ENCODE measurements around the gene HLA-DQA1.
"Not testable (repeated sequence)": the region's sequence is repeated elsewhere in the genome, so short reads cannot be mapped to it uniquely, and the experiment has no call there.

HLA-DQA1 gene

DNA sequence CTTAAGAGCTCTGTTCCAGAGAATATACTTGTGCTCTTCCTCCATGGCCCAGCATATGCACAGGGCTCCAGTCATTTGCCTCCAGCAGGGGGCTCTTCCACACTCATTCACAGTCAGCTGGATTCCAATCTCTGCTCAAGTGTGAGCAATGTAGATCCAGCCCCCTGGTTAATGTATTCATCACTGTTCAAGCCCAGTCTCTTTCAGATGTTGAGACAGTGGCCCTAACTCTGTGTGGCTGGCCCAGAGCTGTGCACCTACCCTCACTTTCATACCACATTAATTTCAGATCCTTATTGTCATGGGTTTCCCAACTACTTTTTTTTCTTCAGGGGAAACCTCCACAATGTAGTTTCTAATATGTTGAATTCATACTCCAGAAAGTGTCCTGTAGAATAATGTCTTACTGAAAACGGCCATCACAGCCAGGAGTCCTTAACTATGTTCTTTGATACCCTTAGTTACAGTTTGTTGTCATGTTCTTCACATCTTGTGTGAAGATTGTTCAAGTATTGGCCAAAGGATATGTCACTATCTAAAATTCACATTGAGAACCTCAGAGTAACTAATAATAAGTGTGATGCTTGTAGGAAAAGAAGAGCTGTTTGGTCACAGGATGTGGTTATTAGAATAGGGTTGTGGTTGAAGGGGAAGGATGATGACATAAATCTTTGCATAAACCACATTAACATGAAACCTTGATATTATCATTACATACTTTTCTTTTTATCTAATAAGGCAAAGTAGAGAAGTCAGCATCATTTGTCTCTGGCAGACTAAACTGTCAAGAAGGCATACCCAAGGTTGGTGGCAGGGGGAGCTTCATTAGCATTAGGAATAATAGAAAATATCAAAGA is 14.4 kb upstream of the HLA-DQA1 start:
- peak in 1 of 2 experiments; percentile 1 for DNase-seq

DNA sequence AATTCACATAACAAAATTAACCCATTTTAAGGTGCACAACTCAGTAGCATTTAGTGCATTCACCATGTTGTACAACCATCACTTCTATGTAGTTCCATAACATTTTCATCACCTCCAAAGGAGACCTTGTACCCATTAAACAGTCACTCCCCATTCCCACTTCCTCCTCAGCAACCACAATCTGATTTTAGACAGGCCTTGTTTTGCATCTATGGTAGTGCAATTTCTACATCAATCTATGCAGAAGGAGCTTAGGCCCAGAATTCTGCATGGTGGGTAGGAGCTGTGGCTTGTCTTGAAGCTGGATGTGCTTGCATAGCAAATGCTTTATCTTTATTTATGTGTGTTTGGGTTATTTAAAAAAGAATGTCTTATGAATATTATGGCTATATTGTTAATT is 13.5 kb upstream of the HLA-DQA1 start:
- no peak for DNase-seq

DNA sequence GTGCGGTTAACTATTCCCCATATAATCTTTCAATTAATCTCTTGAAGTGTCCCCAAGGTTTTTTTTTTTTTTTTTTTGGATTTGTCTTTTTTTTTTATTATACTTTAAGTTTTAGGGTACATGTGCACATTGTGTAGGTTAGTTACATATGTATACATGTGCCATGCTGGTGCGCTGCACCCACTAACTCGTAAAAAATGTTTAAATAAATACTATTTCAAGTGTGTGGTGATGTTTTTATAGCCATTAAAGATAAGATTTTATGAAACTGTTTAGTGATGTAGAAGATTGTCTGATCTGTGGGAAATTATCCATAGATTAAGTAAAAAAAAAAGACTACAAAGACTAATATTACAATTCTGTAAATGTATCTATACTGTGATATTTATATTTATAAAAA is 12.6 kb upstream of the HLA-DQA1 start:
- DNase-seq = no peak

DNA sequence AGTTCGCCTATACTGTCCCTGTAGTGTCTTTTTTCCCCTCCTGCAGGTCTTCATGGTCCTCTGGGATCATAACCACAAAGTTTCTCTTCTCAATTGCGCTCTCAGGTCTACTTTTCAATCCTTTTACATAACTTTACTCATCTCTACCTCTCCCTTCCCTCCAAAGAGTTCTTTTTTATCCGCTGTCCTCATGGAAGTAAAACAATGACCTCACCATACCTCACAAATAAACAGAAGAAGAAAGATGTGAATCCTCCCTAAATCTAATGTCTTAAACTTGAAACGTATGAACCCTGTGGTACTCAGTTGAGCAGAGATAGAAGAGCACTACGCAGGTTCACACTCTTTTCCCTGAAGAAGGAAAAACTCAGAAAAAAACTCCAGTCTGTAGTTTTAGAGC is 12.1 kb upstream of the HLA-DQA1 start:
- DNase-seq = no peak

DNA sequence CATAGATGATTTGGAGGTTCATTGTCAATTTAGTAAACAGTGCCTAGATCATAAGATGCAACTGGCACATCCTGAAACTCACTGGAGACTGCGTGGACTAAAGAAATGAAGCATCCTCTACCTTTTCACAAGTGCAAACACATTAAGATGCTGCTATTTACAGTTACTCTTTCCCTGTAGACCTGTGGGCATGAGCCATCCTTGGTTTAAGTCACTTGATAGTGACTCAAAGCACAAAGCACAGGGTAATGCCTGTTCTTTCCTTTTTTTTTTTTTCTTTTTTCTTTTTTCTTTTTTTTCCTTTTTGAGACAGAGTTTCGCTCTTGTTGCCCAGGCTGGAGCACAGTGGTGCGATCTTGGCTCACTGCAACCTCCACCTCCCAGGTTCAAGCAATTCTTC is 10.0 kb upstream of the HLA-DQA1 start:
- DNase-seq = no peak

DNA sequence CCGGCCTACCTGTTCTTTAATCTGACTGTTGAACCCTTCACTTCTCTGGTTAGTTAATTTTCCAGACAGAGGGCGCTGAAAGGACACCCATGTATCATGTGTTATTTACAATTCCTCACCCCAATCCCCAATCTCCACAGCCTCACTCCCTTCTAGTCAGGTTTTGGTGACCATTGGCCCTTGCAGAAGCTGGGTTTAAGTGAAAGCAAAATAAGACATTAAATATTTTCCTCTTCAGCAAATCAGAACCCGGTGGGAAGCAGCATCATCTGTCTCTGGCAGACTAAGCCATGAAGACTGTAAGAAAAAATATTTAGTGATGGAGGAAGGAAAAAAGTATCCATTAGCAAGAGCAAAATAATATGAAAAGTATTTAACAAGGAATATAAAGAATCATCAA is 9.4 kb upstream of the HLA-DQA1 start:
- DNase-seq = no peak

DNA sequence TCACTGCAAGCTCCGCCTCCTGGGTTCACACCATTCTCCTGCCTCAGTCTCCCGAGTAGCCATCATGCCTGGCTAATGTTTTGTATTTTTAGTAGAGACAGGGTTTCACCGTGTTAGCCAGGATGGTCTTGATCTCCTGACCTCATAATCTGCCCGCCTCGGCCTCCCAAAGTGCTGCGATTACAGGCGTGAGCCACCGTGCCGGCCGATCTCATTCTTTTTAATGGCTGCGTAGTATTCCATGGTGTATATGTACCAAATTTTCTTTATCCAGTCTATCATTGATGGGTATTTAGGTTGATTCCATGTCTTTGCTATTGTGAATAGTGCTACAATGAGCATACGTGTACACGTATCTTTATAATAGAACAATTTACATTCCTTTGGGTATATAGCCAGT is 7.4 kb upstream of the HLA-DQA1 start:
- DNase-seq = not testable (repeated sequence)

DNA sequence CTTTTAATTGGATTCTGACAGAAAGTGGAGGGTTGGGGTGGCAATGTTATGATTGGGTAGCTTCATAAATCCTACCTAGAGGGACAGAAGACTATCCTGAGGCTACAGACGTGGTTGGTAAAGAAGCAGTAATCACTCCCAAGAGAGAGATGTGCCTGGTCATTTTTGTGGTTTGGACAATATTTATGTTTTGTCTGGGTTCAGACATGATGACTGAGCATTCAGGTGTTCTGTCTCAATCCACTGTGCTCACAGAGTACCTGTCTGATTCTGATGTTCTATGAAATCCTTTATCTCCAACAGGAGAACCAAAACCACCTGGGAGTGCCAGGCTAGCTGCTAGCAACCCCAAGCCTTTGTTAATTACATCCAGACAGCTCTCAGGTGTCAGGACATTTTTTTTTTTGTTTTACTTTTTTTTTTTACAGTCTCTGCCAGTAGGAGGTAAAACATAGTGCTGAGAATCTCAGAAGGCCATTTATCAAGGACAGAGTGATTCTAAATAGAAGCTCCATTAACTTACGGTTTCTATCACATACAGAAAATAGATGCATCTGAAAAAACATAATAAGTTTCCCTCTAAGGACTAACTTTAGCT is 1.6 kb upstream of the HLA-DQA1 start:
- DNase-seq = no peak

DNA sequence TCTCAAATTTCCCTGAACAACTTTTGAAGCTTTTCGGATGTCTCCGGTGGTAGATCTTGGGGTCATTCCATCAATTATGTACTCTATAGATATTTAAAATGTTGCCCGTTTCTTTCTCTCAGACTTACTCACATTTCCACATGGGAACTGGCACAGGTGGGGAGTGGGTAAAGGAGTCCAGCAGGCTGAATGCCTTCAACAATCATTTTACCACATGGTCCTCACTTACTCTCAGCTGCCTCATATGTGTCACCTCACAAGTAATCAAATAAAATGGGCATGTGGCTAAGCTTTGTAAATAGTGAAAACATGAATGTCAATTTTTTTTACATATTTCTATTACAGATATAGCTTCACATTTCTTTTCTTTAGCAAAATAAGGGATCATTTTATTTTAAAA is 677 bp downstream of the HLA-DQA1 start:
- DNase-seq = no peak

DNA sequence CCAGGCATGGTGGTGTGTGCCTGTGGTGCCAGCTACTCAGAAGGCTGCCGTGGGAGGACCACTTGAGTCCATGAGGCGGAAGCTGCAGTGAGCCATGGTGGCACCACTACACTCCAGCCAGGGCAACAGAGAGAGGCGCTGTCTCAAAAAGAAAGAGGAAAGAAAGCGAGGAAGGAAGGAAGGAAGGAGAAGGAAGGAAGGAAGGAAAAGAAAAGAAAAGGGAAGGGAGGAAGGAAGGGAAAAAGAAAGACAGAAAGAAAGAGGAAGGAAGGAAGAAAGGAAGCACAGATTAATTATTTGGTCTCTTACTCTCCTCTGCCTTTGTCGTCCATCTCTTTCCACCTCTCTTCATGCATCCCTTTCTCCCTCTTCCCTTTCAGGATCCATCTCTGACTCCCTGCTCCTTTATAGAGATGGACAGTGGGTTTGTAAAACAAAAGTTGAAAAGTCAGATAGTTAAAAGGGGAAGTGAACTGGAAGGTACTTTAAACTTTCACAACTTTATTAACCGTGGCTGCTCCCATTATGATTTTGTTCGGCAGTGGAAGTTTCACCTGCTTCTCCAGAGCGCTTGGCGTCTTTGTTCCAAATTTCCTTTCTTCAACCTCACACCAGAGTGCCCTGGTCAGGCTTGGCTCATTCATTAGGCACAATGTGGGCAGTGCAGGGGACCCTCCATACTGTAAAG is 1.5 kb downstream of the HLA-DQA1 start:
- DNase-seq = no peak

DNA sequence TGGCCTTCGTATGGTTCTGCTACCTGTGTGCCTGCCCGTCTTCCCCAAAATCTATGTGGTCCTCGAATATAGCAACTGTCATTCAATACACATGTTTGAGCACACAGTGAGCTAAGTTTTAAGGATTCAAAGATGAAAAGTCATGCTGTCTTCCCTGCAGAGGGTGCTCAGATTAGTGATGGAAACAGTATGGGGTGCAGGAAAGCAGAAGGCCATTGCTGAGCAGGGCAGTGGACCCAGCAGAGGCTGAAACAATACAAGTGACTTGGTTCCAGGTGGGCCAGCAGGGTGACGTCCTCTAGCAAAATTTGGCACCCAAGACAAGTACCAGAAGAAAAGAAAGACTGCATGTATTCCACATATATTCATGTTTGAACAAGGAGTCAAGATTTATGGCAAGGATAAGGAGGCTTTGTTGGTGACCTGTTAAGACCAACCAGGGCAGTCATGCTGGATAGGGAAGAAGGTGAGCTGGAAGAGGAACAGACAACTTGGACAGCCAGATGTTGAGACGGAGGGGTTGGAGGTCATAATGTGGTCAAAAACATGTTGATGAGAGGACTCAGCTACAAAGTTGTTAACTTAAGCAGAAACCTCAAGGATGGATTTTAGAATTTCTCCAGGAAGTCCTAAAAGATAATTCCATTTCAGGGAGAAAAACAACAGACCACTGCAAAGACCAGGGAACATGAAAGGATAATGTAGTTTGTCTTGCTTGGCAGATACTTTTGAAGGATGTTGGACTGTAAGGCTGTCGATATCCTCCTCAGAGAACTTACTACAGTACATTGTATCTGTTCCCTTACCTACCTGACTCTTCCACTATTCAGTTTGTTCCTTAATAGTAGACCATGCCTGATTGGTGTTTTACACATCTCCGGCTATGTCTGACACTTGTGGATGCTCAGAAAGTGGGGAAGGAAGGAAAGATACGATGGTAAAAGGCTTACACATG is 2.5 kb downstream of the HLA-DQA1 start:
- DNase-seq = no peak

DNA sequence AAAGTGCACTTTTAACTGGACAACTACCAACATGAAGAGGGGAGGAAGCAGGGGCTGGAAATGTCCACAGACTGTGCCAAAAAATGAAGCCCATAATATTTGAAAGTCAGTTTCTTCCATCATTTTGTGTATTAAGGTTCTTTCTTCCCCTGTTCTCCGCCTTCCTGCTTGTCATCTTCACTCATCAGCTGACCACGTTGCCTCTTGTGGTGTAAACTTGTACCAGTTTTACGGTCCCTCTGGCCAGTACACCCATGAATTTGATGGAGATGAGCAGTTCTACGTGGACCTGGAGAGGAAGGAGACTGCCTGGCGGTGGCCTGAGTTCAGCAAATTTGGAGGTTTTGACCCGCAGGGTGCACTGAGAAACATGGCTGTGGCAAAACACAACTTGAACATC is 3.9 kb downstream of the HLA-DQA1 start:
- DNase-seq = no peak

DNA sequence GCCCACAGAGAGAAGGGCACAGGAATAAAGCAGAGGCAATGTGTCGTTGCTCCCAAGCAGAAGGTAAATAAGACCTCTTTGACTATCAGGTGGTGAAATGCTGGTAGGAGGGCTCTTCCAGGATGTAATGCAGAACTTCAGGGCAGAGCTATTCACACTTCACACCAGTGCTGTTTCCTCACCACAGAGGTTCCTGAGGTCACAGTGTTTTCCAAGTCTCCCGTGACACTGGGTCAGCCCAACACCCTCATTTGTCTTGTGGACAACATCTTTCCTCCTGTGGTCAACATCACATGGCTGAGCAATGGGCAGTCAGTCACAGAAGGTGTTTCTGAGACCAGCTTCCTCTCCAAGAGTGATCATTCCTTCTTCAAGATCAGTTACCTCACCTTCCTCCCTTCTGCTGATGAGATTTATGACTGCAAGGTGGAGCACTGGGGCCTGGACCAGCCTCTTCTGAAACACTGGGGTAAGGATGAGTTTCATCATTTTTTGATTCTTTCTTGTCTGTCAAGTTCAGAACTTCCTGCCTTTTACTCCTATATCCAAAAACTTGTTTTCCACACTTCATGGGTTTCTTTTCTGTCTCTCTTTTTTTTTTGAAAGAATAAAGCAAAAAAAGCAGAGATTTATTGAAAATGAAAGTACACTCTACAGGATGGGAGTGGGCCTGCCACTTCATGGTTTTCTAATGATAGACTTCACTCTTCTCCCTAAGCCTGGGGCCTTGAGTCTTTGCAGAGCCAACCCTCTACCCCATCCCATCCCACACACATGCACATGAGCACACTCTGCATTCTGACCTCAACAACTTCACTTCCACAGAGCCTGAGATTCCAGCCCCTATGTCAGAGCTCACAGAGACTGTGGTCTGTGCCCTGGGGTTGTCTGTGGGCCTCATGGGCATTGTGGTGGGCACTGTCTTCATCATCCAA is 4.8 kb downstream of the HLA-DQA1 start:
- DNase-seq = not testable (repeated sequence)

DNA sequence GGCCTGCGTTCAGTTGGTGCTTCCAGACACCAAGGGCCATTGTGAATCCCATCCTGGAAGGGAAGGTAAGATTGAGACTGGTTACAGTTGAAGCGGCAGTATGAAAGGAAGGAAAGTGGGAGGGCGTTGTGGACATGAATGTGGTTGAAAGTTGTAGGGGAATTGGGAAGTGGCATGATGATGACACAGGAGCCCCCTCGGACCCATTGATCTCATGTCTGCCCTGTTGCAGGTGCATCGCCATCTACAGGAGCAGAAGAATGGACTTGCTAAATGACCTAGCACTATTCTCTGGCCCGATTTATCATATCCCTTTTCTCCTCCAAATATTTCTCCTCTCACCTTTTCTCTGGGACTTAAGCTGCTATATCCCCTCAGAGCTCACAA is 5.5 kb downstream of the HLA-DQA1 start:
- no peak for DNase-seq

DNA sequence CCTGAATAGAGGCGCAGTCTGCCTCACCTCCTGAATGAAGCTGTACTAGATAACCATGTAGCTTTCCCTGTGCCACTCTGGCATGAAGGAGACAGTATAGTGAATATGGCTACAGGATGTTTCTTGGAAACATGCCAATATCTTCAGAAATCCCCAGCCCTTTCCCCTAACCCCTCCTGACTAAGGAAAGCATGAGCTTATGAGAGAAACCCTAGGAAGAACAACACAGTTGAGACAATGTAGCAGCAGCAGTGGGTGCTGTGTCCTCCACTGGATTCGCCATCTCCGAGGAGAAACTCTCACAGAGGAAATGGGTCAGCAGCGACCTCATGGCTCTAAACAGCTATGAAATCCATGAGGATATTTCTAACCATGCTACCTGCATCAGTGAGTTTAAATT is 6.7 kb downstream of the HLA-DQA1 start:
- no peak for DNase-seq

DNA sequence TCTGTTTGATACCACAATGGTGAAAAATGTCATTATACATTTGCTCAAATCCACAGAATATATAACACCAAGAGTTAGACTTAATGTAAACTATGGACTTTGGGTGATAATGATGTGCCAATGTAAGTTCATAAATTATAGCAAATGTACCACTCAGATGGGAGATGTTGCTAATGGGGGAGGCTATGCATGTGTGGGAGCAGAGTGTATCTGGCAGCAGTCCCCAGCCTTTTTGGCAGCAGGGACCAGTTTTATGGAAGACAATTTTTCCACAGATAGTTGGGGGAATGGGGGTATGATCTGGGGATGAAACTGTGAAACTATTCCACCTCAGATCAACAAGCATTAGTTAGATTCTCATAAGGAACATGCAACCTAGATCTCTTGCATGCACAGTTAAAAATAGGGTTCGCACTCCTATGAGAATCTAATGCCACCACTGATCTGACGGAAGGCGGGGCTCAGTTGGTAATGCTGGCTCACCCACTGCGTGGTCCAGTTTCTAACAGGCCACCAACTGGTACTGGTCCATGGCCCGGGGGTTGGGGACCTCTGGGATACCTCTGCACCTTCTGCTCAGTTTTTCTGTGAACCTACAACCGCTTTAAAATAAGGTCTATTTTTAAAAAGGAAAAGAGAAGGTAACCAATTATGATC is 8.0 kb downstream of the HLA-DQA1 start:
- no peak for DNase-seq

DNA sequence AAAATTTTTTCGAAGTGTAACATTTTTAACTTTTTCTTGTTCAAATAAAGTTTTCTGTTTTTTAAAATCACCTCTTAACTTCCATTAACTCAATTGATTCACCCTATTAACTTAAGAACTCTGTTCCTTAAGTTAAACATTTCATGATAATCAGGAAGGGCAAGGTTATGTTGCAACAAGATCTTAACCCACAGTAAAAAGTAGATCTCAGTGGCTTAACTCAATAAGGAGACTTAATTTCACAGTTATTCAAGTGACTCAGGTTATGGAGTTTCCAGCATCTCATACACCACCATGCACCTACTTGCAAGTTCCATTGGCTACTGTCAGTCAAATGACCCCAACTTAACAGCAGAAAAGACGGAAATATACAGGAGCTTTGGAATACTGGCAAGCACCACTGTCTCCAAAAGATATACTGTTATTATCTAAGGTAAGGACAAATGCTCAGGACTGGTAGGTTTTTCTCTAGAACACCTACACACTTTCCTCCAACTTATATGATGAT is 18.1 kb downstream of the HLA-DQA1 start:
- no peak for DNase-seq

DNA sequence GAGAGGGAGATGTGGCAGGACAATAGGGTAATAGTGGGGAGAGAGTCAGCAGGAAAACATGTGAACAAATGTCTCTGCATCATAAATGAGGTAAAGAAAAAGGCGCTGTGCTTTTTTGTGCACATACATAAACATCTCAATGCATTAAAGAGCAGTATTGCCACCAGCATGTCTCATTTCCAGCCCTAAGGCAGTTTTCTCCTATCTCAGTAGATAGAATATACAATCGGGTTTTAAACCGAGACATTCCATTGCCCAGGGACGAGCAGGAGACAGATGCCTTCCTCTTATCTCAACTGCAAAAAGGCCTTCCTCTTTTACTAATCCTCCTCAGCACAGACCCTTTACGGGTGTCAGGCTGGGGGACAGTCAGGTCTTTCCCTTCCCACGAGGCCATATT is 20.1 kb downstream of the HLA-DQA1 start:
- DNase-seq = not testable (repeated sequence)

DNA sequence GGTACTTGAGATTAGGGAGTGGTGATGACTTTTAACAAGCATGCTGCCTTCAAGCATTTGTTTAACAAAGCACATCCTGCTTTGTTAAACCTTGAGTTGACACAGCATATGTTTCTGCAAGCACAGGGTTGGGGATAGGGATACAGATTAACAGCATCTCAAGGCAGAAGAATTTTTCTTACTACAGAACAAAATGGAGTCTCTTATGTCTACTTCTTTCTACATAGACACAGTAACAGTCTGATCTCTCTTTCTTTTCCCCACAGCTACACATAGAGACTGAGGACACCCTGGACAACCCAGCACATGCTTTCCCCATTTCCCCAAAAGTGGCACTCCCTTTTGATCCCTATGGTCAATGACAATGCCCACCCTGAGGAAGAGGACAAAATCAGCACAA is 20.6 kb downstream of the HLA-DQA1 start:
- not testable (repeated sequence) for DNase-seq

DNA sequence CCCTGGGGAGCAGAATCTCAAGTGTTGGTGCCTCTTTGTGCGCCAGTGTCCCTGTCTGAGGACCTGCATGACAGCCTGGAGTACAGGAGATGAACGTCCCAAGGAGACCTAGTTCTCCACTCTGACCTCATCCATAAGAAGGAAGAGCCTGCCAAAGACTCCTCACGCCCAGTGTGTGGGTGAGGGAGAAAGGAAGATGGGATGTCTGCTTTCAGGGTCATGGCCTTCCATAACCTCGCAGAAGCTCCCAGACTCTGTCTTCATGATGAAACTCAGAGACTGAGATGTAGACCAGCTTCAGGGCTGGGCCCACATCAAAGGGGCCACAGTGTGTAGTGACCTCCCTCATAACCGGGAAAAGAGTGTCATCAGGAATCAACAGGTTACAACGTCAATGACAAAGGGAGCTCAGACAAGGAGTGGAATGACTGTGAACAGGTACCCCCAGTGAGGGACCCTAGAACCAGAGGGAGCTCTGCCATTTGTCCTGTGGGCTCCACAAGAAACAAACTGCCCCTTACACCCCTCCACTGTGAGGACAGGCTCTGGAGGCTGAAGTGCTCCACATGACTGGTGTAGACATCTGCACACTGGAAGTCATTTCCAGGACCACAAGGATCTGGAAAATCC is 21.2 kb downstream of the HLA-DQA1 start:
- DNase-seq = no peak

All from NCI-H187 (cell line).